ENCODE results near the gene PRR16.
"Not testable (repeated sequence)": the region's sequence is repeated elsewhere in the genome, so short reads cannot be mapped to it uniquely, and the experiment has no call there.

DNA sequence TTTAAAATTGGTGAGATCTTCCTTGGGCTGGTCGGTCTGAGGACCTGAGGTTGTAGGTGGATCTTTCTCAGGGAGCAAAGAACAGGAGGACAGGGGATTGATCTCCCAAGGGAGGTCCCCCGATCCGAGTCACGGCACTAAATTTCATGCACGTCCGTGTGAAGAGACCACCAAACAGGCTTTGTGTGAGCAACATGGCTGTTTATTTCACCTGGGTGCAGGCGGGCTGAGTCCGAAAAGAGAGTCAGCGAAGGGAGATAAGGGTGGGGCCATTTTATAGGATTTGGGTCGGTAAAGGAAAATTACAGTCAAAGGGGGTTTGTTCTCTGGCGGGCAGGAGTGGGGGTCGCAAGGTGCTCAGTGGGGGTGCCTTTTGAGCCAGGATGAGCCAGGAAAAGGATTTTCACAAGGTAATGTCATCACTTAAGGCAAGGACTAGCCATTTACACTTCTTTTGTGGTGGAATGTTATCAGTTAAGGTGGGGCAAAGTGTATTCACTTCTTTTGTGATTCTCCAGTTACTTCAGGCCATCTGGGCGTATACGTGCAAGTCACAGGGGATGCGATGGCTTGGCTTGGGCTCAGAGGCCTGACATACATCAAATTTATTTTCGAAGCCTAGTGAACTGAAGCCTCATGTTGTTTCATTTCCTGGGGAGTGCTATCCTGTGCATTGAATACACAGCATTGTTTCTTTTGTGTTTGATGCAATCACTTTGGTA, 238.9 kb downstream of the PRR16 start:
- TF ChIP-seq, protein P1, sequence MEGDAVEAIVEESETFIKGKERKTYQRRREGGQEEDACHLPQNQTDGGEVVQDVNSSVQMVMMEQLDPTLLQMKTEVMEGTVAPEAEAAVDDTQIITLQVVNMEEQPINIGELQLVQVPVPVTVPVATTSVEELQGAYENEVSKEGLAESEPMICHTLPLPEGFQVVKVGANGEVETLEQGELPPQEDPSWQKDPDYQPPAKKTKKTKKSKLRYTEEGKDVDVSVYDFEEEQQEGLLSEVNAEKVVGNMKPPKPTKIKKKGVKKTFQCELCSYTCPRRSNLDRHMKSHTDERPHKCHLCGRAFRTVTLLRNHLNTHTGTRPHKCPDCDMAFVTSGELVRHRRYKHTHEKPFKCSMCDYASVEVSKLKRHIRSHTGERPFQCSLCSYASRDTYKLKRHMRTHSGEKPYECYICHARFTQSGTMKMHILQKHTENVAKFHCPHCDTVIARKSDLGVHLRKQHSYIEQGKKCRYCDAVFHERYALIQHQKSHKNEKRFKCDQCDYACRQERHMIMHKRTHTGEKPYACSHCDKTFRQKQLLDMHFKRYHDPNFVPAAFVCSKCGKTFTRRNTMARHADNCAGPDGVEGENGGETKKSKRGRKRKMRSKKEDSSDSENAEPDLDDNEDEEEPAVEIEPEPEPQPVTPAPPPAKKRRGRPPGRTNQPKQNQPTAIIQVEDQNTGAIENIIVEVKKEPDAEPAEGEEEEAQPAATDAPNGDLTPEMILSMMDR (IDR thresholded peaks at IDR 0.05; ENCODE audit: low read length), result not testable (repeated sequence)
- TF ChIP-seq EZH2 (optimal IDR thresholded peaks at IDR 0.05; ENCODE audit: low read depth, low read length), result not testable (repeated sequence)
